Activated CD4-positive, alpha-beta T cell treated with anti-CD3 and anti-CD28 coated beads for 48 hours (primary cell): ENCODE results near the gene DIAPH3.
"Not testable (repeated sequence)": the region's sequence is repeated elsewhere in the genome, so short reads cannot be mapped to it uniquely, and the experiment has no call there.

Source experiments
- DNase-seq: peaks from one replicate; pipeline ENCODE4 v3.0.0-alpha.2; 2020

DIAPH3 gene

GRCh38 chr13:60163478-60164233 is at the start of gene DIAPH3:
Gene DIAPH3 (minus strand): TSS chr13:60163928. CDS start chr13:60163766, 162 bp downstream.
- peak; percentile 97 for DNase-seq

GRCh38 chr13:60213236-60213744 is 49.6 kb upstream of the DIAPH3 start:
- no peak for DNase-seq

- no peak for DNase-seq
Observed at GRCh38 chr13:60211548-60211947, 47.8 kb upstream of the DIAPH3 start.

GRCh38 chr13:60210510-60211330 is 47.0 kb upstream of the DIAPH3 start:
- no peak for DNase-seq

DNA sequence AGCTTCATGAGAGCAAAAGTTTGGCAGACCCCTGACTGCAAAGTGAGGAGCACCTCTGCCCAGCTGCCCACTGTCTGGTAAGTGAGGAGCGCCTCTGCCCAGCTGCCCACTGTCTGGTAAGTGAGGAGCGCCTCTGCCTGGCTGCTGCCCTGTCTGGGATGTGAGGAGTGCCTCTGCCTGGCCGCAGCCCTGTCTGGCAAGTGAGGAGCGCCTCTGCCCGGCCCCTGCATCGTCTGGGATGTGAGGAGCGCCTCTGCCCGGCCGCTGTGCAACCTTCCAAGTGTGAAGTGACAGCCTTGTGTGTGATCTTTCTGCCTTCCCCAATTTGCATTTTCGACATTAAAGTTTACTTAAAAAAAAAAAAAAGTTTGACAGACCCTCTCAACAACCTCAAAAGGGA is 41.8 kb upstream of the DIAPH3 start:
- DNase-seq, result not testable (repeated sequence)

GRCh38 chr13:60201286-60201685 is 37.6 kb upstream of the DIAPH3 start:
- no peak for DNase-seq

- DNase-seq, result not testable (repeated sequence)
Observed at GRCh38 chr13:60195893-60196292, 32.2 kb upstream of the DIAPH3 start.

- no peak for DNase-seq
Observed at GRCh38 chr13:60182907-60183306, 19.2 kb upstream of the DIAPH3 start.

DNA sequence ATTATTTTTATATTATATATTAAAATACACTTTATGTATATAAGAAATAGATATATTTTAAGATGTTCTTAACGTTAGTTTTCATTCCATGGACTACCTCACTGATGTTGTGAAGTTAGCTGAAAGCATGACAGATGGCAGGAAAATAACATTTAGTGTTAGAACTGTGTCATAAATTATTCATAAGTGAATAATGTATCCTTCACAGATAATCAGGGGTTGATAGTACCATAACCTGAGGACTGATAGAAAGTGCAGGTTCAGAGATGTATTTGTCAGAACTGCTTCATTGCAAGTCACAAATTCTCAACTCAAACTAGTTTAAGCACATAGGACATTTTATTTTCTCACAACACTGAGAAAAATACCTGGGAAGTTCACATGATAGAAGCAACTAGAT is 14.6 kb upstream of the DIAPH3 start:
- no peak for DNase-seq

- no peak for DNase-seq
Observed at GRCh38 chr13:60175571-60175970, 11.8 kb upstream of the DIAPH3 start.

DNA sequence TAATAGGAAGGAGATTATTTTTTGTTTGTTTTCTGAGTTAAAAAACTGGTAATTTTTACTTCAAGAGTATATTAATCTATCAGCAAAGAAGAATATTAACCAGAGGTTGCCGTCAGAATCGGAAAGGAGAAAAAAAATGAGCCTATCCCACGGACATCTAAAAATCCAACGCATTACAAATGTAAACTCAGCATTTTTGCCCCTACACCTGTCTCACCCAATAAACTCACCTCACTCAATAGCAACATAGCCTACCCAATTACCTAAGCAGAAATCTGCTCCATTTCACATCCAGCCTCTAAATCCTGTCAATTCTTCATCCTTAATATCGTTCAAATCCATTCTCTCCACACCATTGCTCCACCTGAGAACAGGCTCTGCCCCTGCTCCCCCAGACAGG is 10.4 kb upstream of the DIAPH3 start:
- no peak for DNase-seq

DNA sequence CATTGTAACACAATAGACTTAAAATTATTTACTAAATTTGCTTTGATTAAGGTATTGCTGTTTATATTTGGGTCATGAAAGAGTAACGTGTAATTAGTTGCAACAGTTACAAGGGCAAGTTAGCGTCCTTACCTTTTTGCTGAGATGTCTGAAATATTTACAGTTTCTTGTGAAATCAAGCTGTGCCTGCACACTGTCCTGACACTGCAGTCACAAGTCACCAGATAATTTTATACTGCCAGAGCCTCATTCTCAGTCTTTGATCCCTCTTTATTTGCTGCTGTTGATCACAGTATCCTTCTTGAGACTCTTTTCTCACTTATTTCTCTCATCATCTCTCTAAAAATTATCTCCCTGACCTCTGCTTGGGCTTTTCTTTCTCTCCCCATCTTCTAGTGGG is 8.4 kb upstream of the DIAPH3 start:
- DNase-seq, result no peak

DNA sequence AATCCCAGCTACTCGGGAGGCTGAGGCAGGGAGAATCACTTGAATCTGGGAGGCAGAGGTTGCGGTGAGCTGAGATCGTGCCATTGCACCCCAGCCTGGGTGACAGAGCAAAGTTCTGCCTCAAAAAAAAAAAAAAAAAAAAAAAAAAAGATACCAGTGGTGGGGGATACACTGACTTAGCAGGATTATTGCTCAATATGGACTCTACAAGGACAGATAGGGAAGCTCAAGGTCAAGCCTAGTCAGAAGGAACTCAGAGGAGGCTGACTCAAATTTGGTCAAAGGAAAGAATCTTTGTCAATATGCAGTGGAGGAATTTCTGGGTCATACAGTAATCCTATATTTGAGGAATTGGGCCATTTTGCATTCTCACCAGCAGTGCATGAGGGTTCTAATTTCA is 6.7 kb upstream of the DIAPH3 start:
- no peak for DNase-seq

GRCh38 chr13:60169239-60170031 is 5.7 kb upstream of the DIAPH3 start:
- DNase-seq, result no peak

GRCh38 chr13:60167121-60167520 is 3.4 kb upstream of the DIAPH3 start:
- no peak for DNase-seq

GRCh38 chr13:60165391-60166099 is 1.8 kb upstream of the DIAPH3 start:
- DNase-seq, result no peak

DNA sequence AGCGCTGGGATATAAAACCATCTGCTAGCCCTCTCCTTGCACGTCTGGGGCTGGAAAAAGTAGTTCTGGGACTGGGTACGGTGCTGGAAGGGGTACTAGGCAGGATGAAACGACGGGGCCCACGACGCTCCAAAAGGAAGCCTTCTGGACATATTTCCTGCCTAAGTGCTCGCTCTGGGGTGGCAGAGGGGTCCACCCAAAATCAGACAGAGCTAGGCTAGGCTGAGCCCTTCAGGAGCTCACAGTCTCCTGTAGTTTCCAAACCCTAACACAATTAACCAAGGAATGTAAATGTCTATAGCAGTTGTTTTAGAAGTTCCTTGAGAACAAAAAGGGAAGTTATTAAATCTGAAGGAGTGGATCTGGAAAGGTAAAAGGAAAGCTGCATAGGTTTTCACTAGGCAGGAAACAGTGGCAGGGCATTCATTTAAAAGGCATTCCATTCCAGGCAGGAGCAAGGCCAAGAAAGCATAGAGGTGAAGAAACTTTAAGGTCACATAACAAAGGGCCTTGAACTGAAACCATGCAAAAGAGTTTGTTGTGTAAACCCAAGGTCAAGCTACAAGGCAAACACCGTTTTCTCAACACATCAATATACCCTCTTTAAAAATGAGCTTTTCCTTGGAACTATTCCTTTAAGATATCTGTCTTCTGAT is 634 bp upstream of the DIAPH3 start:
- DNase-seq, result no peak

DNA sequence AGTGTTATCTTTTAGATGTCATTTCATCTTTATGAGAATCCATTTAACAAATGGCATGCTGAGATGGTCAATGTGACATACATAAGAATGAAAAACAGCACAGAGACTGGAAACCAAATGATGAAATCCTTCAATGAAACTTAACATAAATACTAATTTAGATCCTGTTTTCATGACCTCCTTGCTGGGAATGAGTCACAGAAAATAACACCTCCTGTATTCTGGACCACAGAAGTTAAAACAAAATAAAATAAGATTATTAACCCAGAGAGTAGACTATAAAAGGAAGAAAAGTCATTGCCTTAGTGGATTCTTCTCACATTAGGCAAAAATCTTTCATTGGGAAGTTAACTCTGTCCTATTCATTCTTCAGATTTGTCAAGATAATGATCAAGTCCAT is 1.6 kb downstream of the DIAPH3 start:
- no peak for DNase-seq

DNA sequence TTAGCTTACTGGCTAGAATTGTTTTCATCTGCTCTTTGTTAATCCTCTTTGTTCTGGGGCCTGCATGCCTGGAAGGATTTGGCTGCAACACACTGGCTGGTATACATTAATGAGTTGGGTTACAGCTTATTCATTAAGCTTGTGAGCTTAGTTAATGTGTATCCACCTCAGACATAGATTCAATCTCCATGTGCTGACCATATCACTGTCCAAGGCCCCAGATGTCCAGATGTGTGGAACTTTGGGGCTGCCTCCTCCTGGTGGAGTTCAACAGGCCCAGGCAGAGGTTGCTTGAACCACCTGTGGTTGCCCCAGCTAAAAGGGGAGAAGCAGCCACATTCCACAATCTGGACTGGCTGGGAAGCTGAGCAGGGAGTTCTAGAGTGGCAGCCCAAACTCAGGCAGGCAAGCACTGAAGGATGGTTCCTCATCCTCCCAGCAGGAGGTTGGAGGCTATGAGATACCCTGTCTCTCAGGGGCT is 5.4 kb downstream of the DIAPH3 start:
- DNase-seq, result no peak

- no peak for DNase-seq
Observed at GRCh38 chr13:60155978-60156377, 7.8 kb downstream of the DIAPH3 start.

- no peak for DNase-seq
Observed at GRCh38 chr13:60152904-60153303, 10.8 kb downstream of the DIAPH3 start.

- DNase-seq, result no peak
Observed at GRCh38 chr13:60152114-60152513, 11.6 kb downstream of the DIAPH3 start.
